ENCODE results near the gene CEBPE. TPM values are rescaled to one million over a fixed set of nuclear protein-coding genes. Genes with fewer than 3 reads are reported as not detected.

The CEBPE gene
- total RNA-seq, 2 donors from 2014 or later = not detected

- H3K36me3 Mint-ChIP-seq = peaks cover 22% of the 10 kb centered on the region
These were observed 32.5 kb downstream of the CEBPE start for GRCh38 chr14:23086565-23086964.

GRCh38 chr14:23085458-23085857 lies 33.6 kb downstream of the CEBPE start:
- ATAC-seq = no peak
- DNase-seq (ENCODE audit: low spot score) = no peak
- Mint-ChIP-seq H3K4me3 (no peak overlapping the region), H3K9me3 (no peaks in the 10 kb centered on the region), H3K27me3 (no peaks in the 10 kb centered on the region), H3K27ac (peak overlapping the region in 1 of 2 donors; percentile 51), H3K4me1 (ENCODE audit: low read depth in 2 of 2) (peaks cover 17 to 20% of the 10 kb centered on the region in 2 donors), H3K36me3 (peaks cover 33% of the 10 kb centered on the region)

More at GRCh38 chr14:23086565-23086964, 32.5 kb downstream of the CEBPE start:
- H3K4me1 Mint-ChIP-seq (ENCODE audit: low read depth in 2 of 2) = peaks cover 17 to 20% of the 10 kb centered on the region in 2 donors
- no peaks in the 10 kb centered on the region for H3K9me3 Mint-ChIP-seq
- ATAC-seq (no peak), DNase-seq (ENCODE audit: low spot score) (no peak)
- H3K27ac Mint-ChIP-seq = peak overlapping the region; percentile 23 to 51
- no peaks in the 10 kb centered on the region for H3K27me3 Mint-ChIP-seq
- H3K4me3 Mint-ChIP-seq = no peak overlapping the region

GRCh38 chr14:23080474-23080873 lies 38.6 kb downstream of the CEBPE start:
- ATAC-seq (no peak), DNase-seq (ENCODE audit: low spot score) (no peak)
- H3K27me3 Mint-ChIP-seq = no peaks in the 10 kb centered on the region
- H3K4me3 Mint-ChIP-seq = no peak overlapping the region
- peaks cover 21% of the 10 kb centered on the region for H3K36me3 Mint-ChIP-seq
- H3K27ac Mint-ChIP-seq = peak overlapping the region in 1 of 2 donors; percentile 6
- H3K4me1 Mint-ChIP-seq (ENCODE audit: low read depth in 2 of 2) = peaks cover 3 to 6% of the 10 kb centered on the region in 2 donors
- H3K9me3 Mint-ChIP-seq = no peaks in the 10 kb centered on the region

- DNase-seq (ENCODE audit: low spot score) (no peak), ATAC-seq (no peak)
- H3K4me1 Mint-ChIP-seq (ENCODE audit: low read depth in 2 of 2) = peaks cover 0 to 4% of the 10 kb centered on the region in 2 donors
- no peaks in the 10 kb centered on the region for H3K9me3 Mint-ChIP-seq
- H3K27ac Mint-ChIP-seq = peak overlapping the region in 1 of 2 donors; percentile 16
- no peaks in the 10 kb centered on the region for H3K27me3 Mint-ChIP-seq
- H3K4me3 Mint-ChIP-seq = no peak overlapping the region
- H3K36me3 Mint-ChIP-seq = peaks cover 18% of the 10 kb centered on the region
These were observed 39.3 kb downstream of the CEBPE start for GRCh38 chr14:23079716-23080115.

GRCh38 chr14:23078692-23079116 lies 40.4 kb downstream of the CEBPE start:
- H3K4me3 Mint-ChIP-seq = no peak overlapping the region
- H3K36me3 Mint-ChIP-seq = peaks cover 18% of the 10 kb centered on the region
- H3K27me3 Mint-ChIP-seq = no peaks in the 10 kb centered on the region
- peaks cover 0 to 2% of the 10 kb centered on the region in 2 donors for H3K4me1 Mint-ChIP-seq (ENCODE audit: low read depth in 2 of 2)
- H3K27ac Mint-ChIP-seq = peak overlapping the region in 1 of 2 donors; percentile 42
- DNase-seq (ENCODE audit: low spot score) (no peak), ATAC-seq (peak; percentile 20 to 68)
- H3K9me3 Mint-ChIP-seq = no peaks in the 10 kb centered on the region

GRCh38 chr14:23077962-23078361 lies 41.1 kb downstream of the CEBPE start:
- DNase-seq (ENCODE audit: low spot score) (no peak), ATAC-seq (no peak)
- Mint-ChIP-seq H3K4me1 (ENCODE audit: low read depth in 2 of 2) (peaks cover 0 to 2% of the 10 kb centered on the region in 2 donors), H3K36me3 (peaks cover 18% of the 10 kb centered on the region), H3K27ac (no peak overlapping the region), H3K4me3 (no peak overlapping the region), H3K27me3 (no peaks in the 10 kb centered on the region), H3K9me3 (no peaks in the 10 kb centered on the region)

- H3K9me3 Mint-ChIP-seq = no peaks in the 10 kb centered on the region
- DNase-seq (ENCODE audit: low spot score) (no peak), ATAC-seq (no peak)
- H3K27ac Mint-ChIP-seq = no peak overlapping the region
- H3K36me3 Mint-ChIP-seq = peaks cover 18% of the 10 kb centered on the region
- no peak overlapping the region for H3K4me3 Mint-ChIP-seq
- no peaks in the 10 kb centered on the region for H3K27me3 Mint-ChIP-seq
- H3K4me1 Mint-ChIP-seq (ENCODE audit: low read depth in 2 of 2) = peaks cover 6 to 7% of the 10 kb centered on the region in 2 donors
These were observed 42.2 kb downstream of the CEBPE start for GRCh38 chr14:23076785-23077408.

GRCh38 chr14:23074906-23075305 lies 44.1 kb downstream of the CEBPE start:
- ATAC-seq = no peak
- no peaks in the 10 kb centered on the region for H3K27me3 Mint-ChIP-seq
- H3K4me3 Mint-ChIP-seq = no peak overlapping the region
- peaks cover 22 to 23% of the 10 kb centered on the region in 2 donors for H3K4me1 Mint-ChIP-seq (ENCODE audit: low read depth in 2 of 2)
- H3K9me3 Mint-ChIP-seq = no peaks in the 10 kb centered on the region
- DNase-seq (ENCODE audit: low spot score) = no peak
- H3K36me3 Mint-ChIP-seq = peaks cover 6% of the 10 kb centered on the region
- H3K27ac Mint-ChIP-seq = no peak overlapping the region

GRCh38 chr14:23071921-23072539 lies 47.0 kb downstream of the CEBPE start:
- Mint-ChIP-seq H3K27ac (peak overlapping the region; percentile 85 to 98), H3K4me1 (ENCODE audit: low read depth in 2 of 2) (peaks cover 29 to 30% of the 10 kb centered on the region in 2 donors), H3K36me3 (peaks cover 6% of the 10 kb centered on the region), H3K9me3 (no peaks in the 10 kb centered on the region), H3K4me3 (peak overlapping the region; percentile 97), H3K27me3 (no peaks in the 10 kb centered on the region)
- DNase-seq (ENCODE audit: low spot score) (no peak), ATAC-seq (no peak)

- peak; percentile 93 to 94 for ATAC-seq
- H3K36me3 Mint-ChIP-seq = peaks cover 6% of the 10 kb centered on the region
- peak overlapping the region; percentile 85 to 98 for H3K27ac Mint-ChIP-seq
- DNase-seq (ENCODE audit: low spot score) = peak; percentile 85
- H3K9me3 Mint-ChIP-seq = no peaks in the 10 kb centered on the region
- H3K4me3 Mint-ChIP-seq = peak overlapping the region; percentile 97
- peaks cover 29 to 30% of the 10 kb centered on the region in 2 donors for H3K4me1 Mint-ChIP-seq (ENCODE audit: low read depth in 2 of 2)
- H3K27me3 Mint-ChIP-seq = no peaks in the 10 kb centered on the region
These were observed 47.7 kb downstream of the CEBPE start for GRCh38 chr14:23071244-23071920.

GRCh38 chr14:23070262-23071129 lies 48.6 kb downstream of the CEBPE start:
- no peak for DNase-seq (ENCODE audit: low spot score)
- H3K9me3 Mint-ChIP-seq = no peaks in the 10 kb centered on the region
- H3K4me3 Mint-ChIP-seq = peak overlapping the region; percentile 97
- peaks cover 13% of the 10 kb centered on the region for H3K36me3 Mint-ChIP-seq
- peak overlapping the region; percentile 85 to 98 for H3K27ac Mint-ChIP-seq
- no peaks in the 10 kb centered on the region for H3K27me3 Mint-ChIP-seq
- peaks cover 33 to 37% of the 10 kb centered on the region in 2 donors for H3K4me1 Mint-ChIP-seq (ENCODE audit: low read depth in 2 of 2)
- ATAC-seq = no peak

- Mint-ChIP-seq H3K27me3 (no peaks in the 10 kb centered on the region), H3K27ac (peak overlapping the region in 1 of 2 donors; percentile 57), H3K9me3 (no peaks in the 10 kb centered on the region), H3K4me3 (peak overlapping the region; percentile 66), H3K36me3 (peaks cover 14% of the 10 kb centered on the region), H3K4me1 (ENCODE audit: low read depth in 2 of 2) (peaks cover 33 to 37% of the 10 kb centered on the region in 2 donors)
- no peak for ATAC-seq
- no peak for DNase-seq (ENCODE audit: low spot score)
These were observed 49.6 kb downstream of the CEBPE start for GRCh38 chr14:23069413-23069806.

GRCh38 chr14:23068789-23069412 lies 50.2 kb downstream of the CEBPE start:
- no peaks in the 10 kb centered on the region for H3K9me3 Mint-ChIP-seq
- ATAC-seq (peak; percentile 82 to 85), DNase-seq (ENCODE audit: low spot score) (peak; percentile 74)
- peaks cover 33 to 37% of the 10 kb centered on the region in 2 donors for H3K4me1 Mint-ChIP-seq (ENCODE audit: low read depth in 2 of 2)
- peak overlapping the region; percentile 57 to 72 for H3K27ac Mint-ChIP-seq
- H3K27me3 Mint-ChIP-seq = no peaks in the 10 kb centered on the region
- peak overlapping the region; percentile 66 for H3K4me3 Mint-ChIP-seq
- peaks cover 14% of the 10 kb centered on the region for H3K36me3 Mint-ChIP-seq
